ENCODE measurements around the gene RNF152. TPM values are rescaled to one million over a fixed set of nuclear protein-coding genes. Genes with fewer than 3 reads are reported as not detected.

The RNF152 gene
- total RNA-seq, 3 donors from 2014 or later (not counting 1 experiment from before 2014, with no cell fraction given) = 0.49 to 1.3 (median 0.50) TPM

- H3K27ac ChIP-seq (ENCODE audit: low read length) = no peak overlapping the region
- no peaks in the 10 kb centered on the region for H3K36me3 ChIP-seq (ENCODE audit: control insufficient read depth, insufficient read depth, low read length)
- 75% methylated on average over 5 of the region's 6 CpGs for WGBS (ENCODE audit: insufficient coverage)
- peaks cover 18 to 30% of the 10 kb centered on the region in 2 donors for H3K27me3 Mint-ChIP-seq (ENCODE audit: low read depth in 2 of 2)
- ATAC-seq (no peak), DNase-seq (no peak)
- H3K9me3 Mint-ChIP-seq = no peaks in the 10 kb centered on the region
- H3K9me3 ChIP-seq (ENCODE audit: control insufficient read depth, insufficient read depth, low read length) = no peaks in the 10 kb centered on the region
- peaks cover 4 to 7% of the 10 kb centered on the region in 2 donors for H3K4me1 Mint-ChIP-seq
- H3K36me3 Mint-ChIP-seq = no peaks in the 10 kb centered on the region
- peaks cover 4% of the 10 kb centered on the region for H3K27me3 ChIP-seq (ENCODE audit: control insufficient read depth, insufficient read depth, low read length)
- intact Hi-C loops (cut with micrococcal nuclease) = no loop called here
- no peak overlapping the region for H3K27ac Mint-ChIP-seq
- H3K4me3 Mint-ChIP-seq = no peak overlapping the region
- TF ChIP-seq, protein P1, sequence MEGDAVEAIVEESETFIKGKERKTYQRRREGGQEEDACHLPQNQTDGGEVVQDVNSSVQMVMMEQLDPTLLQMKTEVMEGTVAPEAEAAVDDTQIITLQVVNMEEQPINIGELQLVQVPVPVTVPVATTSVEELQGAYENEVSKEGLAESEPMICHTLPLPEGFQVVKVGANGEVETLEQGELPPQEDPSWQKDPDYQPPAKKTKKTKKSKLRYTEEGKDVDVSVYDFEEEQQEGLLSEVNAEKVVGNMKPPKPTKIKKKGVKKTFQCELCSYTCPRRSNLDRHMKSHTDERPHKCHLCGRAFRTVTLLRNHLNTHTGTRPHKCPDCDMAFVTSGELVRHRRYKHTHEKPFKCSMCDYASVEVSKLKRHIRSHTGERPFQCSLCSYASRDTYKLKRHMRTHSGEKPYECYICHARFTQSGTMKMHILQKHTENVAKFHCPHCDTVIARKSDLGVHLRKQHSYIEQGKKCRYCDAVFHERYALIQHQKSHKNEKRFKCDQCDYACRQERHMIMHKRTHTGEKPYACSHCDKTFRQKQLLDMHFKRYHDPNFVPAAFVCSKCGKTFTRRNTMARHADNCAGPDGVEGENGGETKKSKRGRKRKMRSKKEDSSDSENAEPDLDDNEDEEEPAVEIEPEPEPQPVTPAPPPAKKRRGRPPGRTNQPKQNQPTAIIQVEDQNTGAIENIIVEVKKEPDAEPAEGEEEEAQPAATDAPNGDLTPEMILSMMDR (IDR thresholded peaks at IDR 0.05) = no peak
- H3K4me3 ChIP-seq (ENCODE audit: low read length) = no peak overlapping the region
- H3K4me1 ChIP-seq (ENCODE audit: control insufficient read depth, insufficient read depth, low read length) = peaks cover 2% of the 10 kb centered on the region
Observed at GRCh38 chr18:61887838-61888237, 5.0 kb downstream of the RNF152 start.

- TF ChIP-seq, protein P1 (IDR thresholded peaks at IDR 0.05) = no peak
- Mint-ChIP-seq H3K36me3 (no peaks in the 10 kb centered on the region), H3K9me3 (no peaks in the 10 kb centered on the region), H3K27ac (no peak overlapping the region), H3K4me1 (no peaks in the 10 kb centered on the region), H3K27me3 (ENCODE audit: low read depth in 2 of 2) (peaks cover 6 to 15% of the 10 kb centered on the region in 2 donors), H3K4me3 (no peak overlapping the region)
- Histone ChIP-seq H3K36me3 (ENCODE audit: control insufficient read depth, insufficient read depth, low read length) (no peaks in the 10 kb centered on the region), H3K27ac (ENCODE audit: low read length) (no peak overlapping the region), H3K4me3 (ENCODE audit: low read length) (no peak overlapping the region), H3K27me3 (ENCODE audit: control insufficient read depth, insufficient read depth, low read length) (no peaks in the 10 kb centered on the region), H3K4me1 (ENCODE audit: control insufficient read depth, insufficient read depth, low read length) (no peaks in the 10 kb centered on the region), H3K9me3 (ENCODE audit: control insufficient read depth, insufficient read depth, low read length) (no peaks in the 10 kb centered on the region)
- ATAC-seq (no peak), DNase-seq (no peak)
- intact Hi-C loops (cut with micrococcal nuclease) = no loop called here
- 83% methylated on average over 2 of the region's 2 CpGs for WGBS (ENCODE audit: insufficient coverage)
Observed at GRCh38 chr18:61883547-61883946, 9.3 kb downstream of the RNF152 start.

GRCh38 chr18:61882296-61883004 is 10.4 kb downstream of the RNF152 start:
- no peak overlapping the region for H3K27ac ChIP-seq (ENCODE audit: low read length)
- no peaks in the 10 kb centered on the region for H3K9me3 ChIP-seq (ENCODE audit: control insufficient read depth, insufficient read depth, low read length)
- intact Hi-C loops (cut with micrococcal nuclease) = no loop called here
- no peaks in the 10 kb centered on the region for H3K4me1 ChIP-seq (ENCODE audit: control insufficient read depth, insufficient read depth, low read length)
- Mint-ChIP-seq H3K36me3 (no peaks in the 10 kb centered on the region), H3K27me3 (ENCODE audit: low read depth in 2 of 2) (peaks cover 6 to 12% of the 10 kb centered on the region in 2 donors), H3K27ac (no peak overlapping the region), H3K9me3 (no peaks in the 10 kb centered on the region), H3K4me3 (no peak overlapping the region), H3K4me1 (no peaks in the 10 kb centered on the region)
- no peaks in the 10 kb centered on the region for H3K36me3 ChIP-seq (ENCODE audit: control insufficient read depth, insufficient read depth, low read length)
- TF ChIP-seq, protein P1 (IDR thresholded peaks at IDR 0.05) = no peak
- DNase-seq (no peak), ATAC-seq (no peak)
- no peaks in the 10 kb centered on the region for H3K27me3 ChIP-seq (ENCODE audit: control insufficient read depth, insufficient read depth, low read length)
- 93% methylated on average over 4 of the region's 4 CpGs for WGBS (ENCODE audit: insufficient coverage)
- H3K4me3 ChIP-seq (ENCODE audit: low read length) = no peak overlapping the region

- no peaks in the 10 kb centered on the region for H3K9me3 ChIP-seq (ENCODE audit: control insufficient read depth, insufficient read depth, low read length)
Observed at GRCh38 chr18:61876899-61877298, 15.9 kb downstream of the RNF152 start.

More at GRCh38 chr18:61876899-61877298, 15.9 kb downstream of the RNF152 start:
- Mint-ChIP-seq H3K27ac (no peak overlapping the region), H3K4me1 (no peaks in the 10 kb centered on the region), H3K36me3 (no peaks in the 10 kb centered on the region), H3K4me3 (no peak overlapping the region), H3K27me3 (ENCODE audit: low read depth in 2 of 2) (peaks cover 13 to 20% of the 10 kb centered on the region in 2 donors), H3K9me3 (no peaks in the 10 kb centered on the region)
- TF ChIP-seq, protein P1 (IDR thresholded peaks at IDR 0.05) = no peak
- Histone ChIP-seq H3K36me3 (ENCODE audit: control insufficient read depth, insufficient read depth, low read length) (no peaks in the 10 kb centered on the region), H3K4me1 (ENCODE audit: control insufficient read depth, insufficient read depth, low read length) (no peaks in the 10 kb centered on the region), H3K27me3 (ENCODE audit: control insufficient read depth, insufficient read depth, low read length) (no peaks in the 10 kb centered on the region), H3K27ac (ENCODE audit: low read length) (no peak overlapping the region), H3K4me3 (ENCODE audit: low read length) (no peak overlapping the region)
- DNase-seq (no peak), ATAC-seq (no peak)
- intact Hi-C loops (cut with micrococcal nuclease) = no loop called here
- WGBS (ENCODE audit: insufficient coverage) = 89% methylated on average over 4 of the region's 4 CpGs
